Liver (tissue), 9 donors: ENCODE results near the gene CASR. TPM values are rescaled to one million over a fixed set of nuclear protein-coding genes. Genes with fewer than 3 reads are reported as not detected.

ENCODE experiments used
- DNase-seq: peaks from one replicate; pipeline ENCODE4 v3.0.0-alpha.2; 2017; ENCODE audit warnings: low spot score
- H3K27ac ChIP-seq, 2 donors: one replicate each; pipeline ENCODE4 v1.7.0; 2013; ENCODE audit warnings: inconsistent platforms in 2 of 2, low read length in 2 of 2, control low read depth in 1 of 2, low read depth in 1 of 2, mild to moderate bottlenecking in 1 of 2
- H3K27me3 ChIP-seq, 4 donors: one replicate each; pipeline versions ENCODE4 v1.6.1 to v1.7.0; 2013; ENCODE audit warnings: low read length in 3 of 4, inconsistent platforms in 1 of 4, mild to moderate bottlenecking in 1 of 4, moderate library complexity in 1 of 4; ENCODE audit not compliant: control insufficient read depth in 4 of 4, insufficient read depth in 4 of 4
- H3K36me3 ChIP-seq, 4 donors: one replicate each; pipeline versions ENCODE4 v1.6.1 to v1.7.0; 2013; ENCODE audit warnings: low read length in 3 of 4, mild to moderate bottlenecking in 3 of 4, low read depth in 1 of 4, moderate library complexity in 1 of 4; ENCODE audit not compliant: control insufficient read depth in 4 of 4, insufficient read depth in 3 of 4
- H3K4me1 ChIP-seq, 4 donors: one replicate each; pipeline versions ENCODE4 v1.6.1 to v1.7.0; 2013; ENCODE audit warnings: low read length in 3 of 4, mild to moderate bottlenecking in 3 of 4, moderate library complexity in 1 of 4; ENCODE audit not compliant: control insufficient read depth in 4 of 4, insufficient read depth in 4 of 4
- H3K4me3 ChIP-seq, 3 donors: one replicate each; pipeline versions ENCODE4 v1.6.1 to v1.7.0; 2013; ENCODE audit warnings: low read length in 3 of 3, control low read depth in 1 of 3, low read depth in 1 of 3, mild to moderate bottlenecking in 1 of 3
- H3K9ac ChIP-seq, 2 donors: one replicate each; pipeline ENCODE4 v1.7.0; 2013; ENCODE audit warnings: low read length in 2 of 2, mild to moderate bottlenecking in 2 of 2, moderate library complexity in 2 of 2, control low read depth in 1 of 2, low read depth in 1 of 2
- H3K9me3 ChIP-seq, 4 donors: one replicate each; pipeline versions ENCODE4 v1.6.1 to v1.7.0; 2013; ENCODE audit warnings: low read length in 3 of 4; ENCODE audit not compliant: control insufficient read depth in 4 of 4
- CTCF ChIP-seq: fragments of 150-350 bp; IDR thresholded peaks from 2 replicates; pipeline ENCODE4 v1.5.1; 2017; ENCODE audit warnings: improper control_type of control experiment, low read depth, low read length; ENCODE audit not compliant: missing input control
- EGR1 ChIP-seq, 2 donors: IDR thresholded peaks; 2 replicates each; pipeline ENCODE4 v1.6.1; 2016 to 2018; ENCODE audit warnings: antibody characterized with exemption in 2 of 2, low read depth in 2 of 2
- FOXA1 ChIP-seq: IDR thresholded peaks from 2 replicates; pipeline ENCODE4 v1.6.1; 2016; ENCODE audit warnings: antibody characterized with exemption
- FOXA2 ChIP-seq: IDR thresholded peaks from 2 replicates; pipeline ENCODE4 v1.6.1; 2016; ENCODE audit warnings: antibody characterized with exemption
- GABPA ChIP-seq, 2 donors: IDR thresholded peaks in 1 of 2; conservative IDR thresholded peaks in 1 of 2; 2 replicates each; pipeline ENCODE4 v1.6.1; 2016; ENCODE audit warnings: antibody characterized with exemption in 2 of 2, mild to moderate bottlenecking in 1 of 2, moderate library complexity in 1 of 2
- HNF4A ChIP-seq, 2 donors: conservative IDR thresholded peaks; 2 replicates each; pipeline ENCODE4 v1.6.1; 2016; ENCODE audit warnings: antibody characterized with exemption in 2 of 2, mild to moderate bottlenecking in 2 of 2
- HNF4G ChIP-seq: IDR thresholded peaks from 2 replicates; pipeline ENCODE4 v1.6.1; 2016; ENCODE audit warnings: antibody characterized with exemption
- JUND ChIP-seq, 2 donors: IDR thresholded peaks; 2 replicates each; pipeline ENCODE4 v1.6.1; 2016; ENCODE audit warnings: antibody characterized with exemption in 2 of 2
- NR2F2 ChIP-seq: IDR thresholded peaks from 2 replicates; pipeline ENCODE4 v1.6.1; 2016; ENCODE audit warnings: antibody characterized with exemption
- RAD21 ChIP-seq, 2 donors: IDR thresholded peaks; 2 replicates each; pipeline ENCODE4 v1.6.1; 2016; ENCODE audit warnings: antibody characterized with exemption in 2 of 2, mild to moderate bottlenecking in 2 of 2
- RXRA ChIP-seq, 2 donors: IDR thresholded peaks; 2 replicates each; pipeline ENCODE4 v1.6.1; 2017 to 2018; ENCODE audit warnings: antibody characterized with exemption in 2 of 2, mild to moderate bottlenecking in 1 of 2
- SP1 ChIP-seq: IDR thresholded peaks from 2 replicates; pipeline ENCODE4 v1.6.1; 2018; ENCODE audit warnings: antibody characterized with exemption, mild to moderate bottlenecking
- YY1 ChIP-seq: IDR thresholded peaks from 2 replicates; pipeline ENCODE4 v1.6.1; 2016; ENCODE audit warnings: antibody characterized with exemption, mild to moderate bottlenecking
- WGBS: extraction: QIAGEN DNeasy Blood & Tissue Kit; methylation state at CpG from one replicate; pipeline ENCODE4 v1.1.7; 2013; 5-methylcytosine and 5-hydroxymethylcytosine counted together
- polyA plus RNA-seq, 2 donors: library from polyadenylated mRNA; stranded (reverse) in 1 of 2; unstranded in 1 of 2; fragments of 200-250 nt in 1 of 2; fragments of >200 nt in 1 of 2; fragmentation: Nextera tagmentation in 1 of 2; extraction: Ambion mirVana in 1 of 2; gene quantifications; one replicate each; pipeline versions ENCODE4 v1.2.1 to v1.2.3, GENCODE V29; 2013 to 2015
- total RNA-seq, 2 donors: library from RNA; depleted of rRNA; stranded (reverse); fragments of >200 nt; gene quantifications; one replicate each; pipeline ENCODE4 v1.2.3, GENCODE V29; 2014
- TF ChIP-seq, protein P1 (sequence below): IDR thresholded peaks from 2 replicates; pipeline ENCODE4 v1.6.1; 2016; ENCODE audit warnings: antibody characterized with exemption
- TF ChIP-seq, protein P2 (sequence below): IDR thresholded peaks from 2 replicates; pipeline ENCODE4 v1.6.1; 2016; ENCODE audit warnings: antibody characterized with exemption
- TF ChIP-seq, protein P3 (sequence below): IDR thresholded peaks from 2 replicates; pipeline ENCODE4 v1.6.1; 2016; ENCODE audit warnings: antibody characterized with exemption
- TF ChIP-seq, protein P4 (sequence below): IDR thresholded peaks from 2 replicates; pipeline ENCODE4 v1.6.1; 2016; ENCODE audit warnings: antibody characterized with exemption, mild to moderate bottlenecking
- donor health status: healthy.
- donor health status: healthy.
- donor health status: healthy.
- donor health status: healthy.
- donor health status: healthy.

The CASR gene
- total and polyA plus RNA-seq, 4 donors, result 0.05 to 0.29 (median 0.14) TPM

GRCh38 chr3:122146466-122146865 is 37.0 kb upstream of the CASR start:
- no peaks in the 10 kb centered on the region for H3K27me3 ChIP-seq
- H3K9ac ChIP-seq, result no peak overlapping the region
- H3K27ac ChIP-seq, result no peak overlapping the region
- no peaks in the 10 kb centered on the region for H3K4me1 ChIP-seq
- DNase-seq, result no peak
- peaks cover 0 to 2% (median 0%) of the 10 kb centered on the region in 4 donors for H3K9me3 ChIP-seq
- TF ChIP-seq, protein P1, sequence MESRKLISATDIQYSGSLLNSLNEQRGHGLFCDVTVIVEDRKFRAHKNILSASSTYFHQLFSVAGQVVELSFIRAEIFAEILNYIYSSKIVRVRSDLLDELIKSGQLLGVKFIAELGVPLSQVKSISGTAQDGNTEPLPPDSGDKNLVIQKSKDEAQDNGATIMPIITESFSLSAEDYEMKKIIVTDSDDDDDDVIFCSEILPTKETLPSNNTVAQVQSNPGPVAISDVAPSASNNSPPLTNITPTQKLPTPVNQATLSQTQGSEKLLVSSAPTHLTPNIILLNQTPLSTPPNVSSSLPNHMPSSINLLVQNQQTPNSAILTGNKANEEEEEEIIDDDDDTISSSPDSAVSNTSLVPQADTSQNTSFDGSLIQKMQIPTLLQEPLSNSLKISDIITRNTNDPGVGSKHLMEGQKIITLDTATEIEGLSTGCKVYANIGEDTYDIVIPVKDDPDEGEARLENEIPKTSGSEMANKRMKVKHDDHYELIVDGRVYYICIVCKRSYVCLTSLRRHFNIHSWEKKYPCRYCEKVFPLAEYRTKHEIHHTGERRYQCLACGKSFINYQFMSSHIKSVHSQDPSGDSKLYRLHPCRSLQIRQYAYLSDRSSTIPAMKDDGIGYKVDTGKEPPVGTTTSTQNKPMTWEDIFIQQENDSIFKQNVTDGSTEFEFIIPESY, result no peak
- TF ChIP-seq YY1 (no peak), EGR1 (IDR thresholded peaks at IDR 0.05; ENCODE audit: low read depth in 2 of 2) (no peak), CTCF (no peak), NR2F2 (no peak), FOXA2 (no peak), FOXA1 (no peak), RXRA (IDR thresholded peaks at IDR 0.05) (no peak), GABPA (IDR thresholded peaks at IDR 0.05 in 1 of 2, conservative IDR thresholded peaks at IDR 0.05 in 1 of 2) (no peak), HNF4G (no peak), JUND (IDR thresholded peaks at IDR 0.05) (no peak), HNF4A (conservative IDR thresholded peaks at IDR 0.05) (no peak), SP1 (no peak), RAD21 (IDR thresholded peaks at IDR 0.05) (no peak)
- TF ChIP-seq, protein P2, sequence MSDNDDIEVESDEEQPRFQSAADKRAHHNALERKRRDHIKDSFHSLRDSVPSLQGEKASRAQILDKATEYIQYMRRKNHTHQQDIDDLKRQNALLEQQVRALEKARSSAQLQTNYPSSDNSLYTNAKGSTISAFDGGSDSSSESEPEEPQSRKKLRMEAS, result no peak
- TF ChIP-seq, protein P3, sequence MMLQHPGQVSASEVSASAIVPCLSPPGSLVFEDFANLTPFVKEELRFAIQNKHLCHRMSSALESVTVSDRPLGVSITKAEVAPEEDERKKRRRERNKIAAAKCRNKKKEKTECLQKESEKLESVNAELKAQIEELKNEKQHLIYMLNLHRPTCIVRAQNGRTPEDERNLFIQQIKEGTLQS, result no peak
- H3K36me3 ChIP-seq, result no peaks in the 10 kb centered on the region
- 92% methylated on average over 3 of the region's 3 CpGs for WGBS
- H3K4me3 ChIP-seq, result no peak overlapping the region

DNA sequence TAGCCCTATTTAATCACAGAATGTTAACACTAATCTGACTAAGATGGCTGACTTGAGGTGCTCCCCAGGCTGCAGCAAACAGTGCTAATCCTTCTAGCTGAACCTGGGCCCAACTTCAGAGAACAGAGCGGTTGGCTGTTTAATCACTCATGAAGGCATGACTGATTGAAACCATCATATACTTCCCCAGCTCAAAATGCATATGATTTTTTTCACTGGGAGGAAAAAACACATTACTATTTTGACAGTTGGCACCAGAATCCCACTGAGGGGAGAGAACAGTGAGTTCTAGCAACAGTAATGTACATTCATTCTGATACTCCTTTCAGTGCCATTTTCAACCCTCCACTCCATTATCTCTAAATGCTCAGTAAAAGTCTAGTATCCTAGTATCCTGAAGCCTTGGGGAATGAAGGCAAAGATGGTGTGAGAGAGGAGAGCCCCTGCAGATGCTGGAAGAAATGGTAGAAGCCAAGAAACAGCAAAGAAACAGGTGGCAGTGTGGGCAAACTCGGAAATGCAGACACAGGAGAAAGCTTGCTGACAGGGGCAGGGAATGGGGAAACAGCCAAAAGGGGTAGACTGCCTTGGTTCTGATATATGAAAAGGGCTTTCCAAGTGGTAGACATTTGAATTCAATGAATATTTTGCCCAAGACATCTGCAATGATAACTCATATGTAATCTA is 34.4 kb upstream of the CASR start:
- Histone ChIP-seq H3K4me1 (no peaks in the 10 kb centered on the region), H3K36me3 (no peaks in the 10 kb centered on the region), H3K9me3 (peaks cover 0 to 7% (median 5%) of the 10 kb centered on the region in 4 donors), H3K4me3 (no peak overlapping the region), H3K27me3 (no peaks in the 10 kb centered on the region), H3K9ac (no peak overlapping the region), H3K27ac (no peak overlapping the region)
- 74% methylated on average over 2 of the region's 2 CpGs for WGBS
- no peak for TF ChIP-seq FOXA2
- no peak for TF ChIP-seq RAD21 (IDR thresholded peaks at IDR 0.05)
- TF ChIP-seq SP1, result no peak
- TF ChIP-seq, protein P3, result no peak
- TF ChIP-seq JUND (IDR thresholded peaks at IDR 0.05), result no peak
- TF ChIP-seq, protein P1, result no peak
- no peak for TF ChIP-seq HNF4A (conservative IDR thresholded peaks at IDR 0.05)
- no peak for TF ChIP-seq YY1
- TF ChIP-seq, protein P4, sequence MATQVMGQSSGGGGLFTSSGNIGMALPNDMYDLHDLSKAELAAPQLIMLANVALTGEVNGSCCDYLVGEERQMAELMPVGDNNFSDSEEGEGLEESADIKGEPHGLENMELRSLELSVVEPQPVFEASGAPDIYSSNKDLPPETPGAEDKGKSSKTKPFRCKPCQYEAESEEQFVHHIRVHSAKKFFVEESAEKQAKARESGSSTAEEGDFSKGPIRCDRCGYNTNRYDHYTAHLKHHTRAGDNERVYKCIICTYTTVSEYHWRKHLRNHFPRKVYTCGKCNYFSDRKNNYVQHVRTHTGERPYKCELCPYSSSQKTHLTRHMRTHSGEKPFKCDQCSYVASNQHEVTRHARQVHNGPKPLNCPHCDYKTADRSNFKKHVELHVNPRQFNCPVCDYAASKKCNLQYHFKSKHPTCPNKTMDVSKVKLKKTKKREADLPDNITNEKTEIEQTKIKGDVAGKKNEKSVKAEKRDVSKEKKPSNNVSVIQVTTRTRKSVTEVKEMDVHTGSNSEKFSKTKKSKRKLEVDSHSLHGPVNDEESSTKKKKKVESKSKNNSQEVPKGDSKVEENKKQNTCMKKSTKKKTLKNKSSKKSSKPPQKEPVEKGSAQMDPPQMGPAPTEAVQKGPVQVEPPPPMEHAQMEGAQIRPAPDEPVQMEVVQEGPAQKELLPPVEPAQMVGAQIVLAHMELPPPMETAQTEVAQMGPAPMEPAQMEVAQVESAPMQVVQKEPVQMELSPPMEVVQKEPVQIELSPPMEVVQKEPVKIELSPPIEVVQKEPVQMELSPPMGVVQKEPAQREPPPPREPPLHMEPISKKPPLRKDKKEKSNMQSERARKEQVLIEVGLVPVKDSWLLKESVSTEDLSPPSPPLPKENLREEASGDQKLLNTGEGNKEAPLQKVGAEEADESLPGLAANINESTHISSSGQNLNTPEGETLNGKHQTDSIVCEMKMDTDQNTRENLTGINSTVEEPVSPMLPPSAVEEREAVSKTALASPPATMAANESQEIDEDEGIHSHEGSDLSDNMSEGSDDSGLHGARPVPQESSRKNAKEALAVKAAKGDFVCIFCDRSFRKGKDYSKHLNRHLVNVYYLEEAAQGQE, result no peak
- no peak for TF ChIP-seq NR2F2
- no peak for TF ChIP-seq FOXA1
- TF ChIP-seq GABPA (IDR thresholded peaks at IDR 0.05 in 1 of 2, conservative IDR thresholded peaks at IDR 0.05 in 1 of 2), result no peak
- TF ChIP-seq, protein P2, result no peak
- no peak for TF ChIP-seq RXRA (IDR thresholded peaks at IDR 0.05)
- TF ChIP-seq HNF4G, result no peak
- DNase-seq, result no peak
